GM12801 (cell line): Measurements from ENCODE around the gene TMEM72.

ENCODE experiments used
- TF ChIP-seq, protein P1 (sequence below): IDR thresholded peaks from one replicate; pipeline ENCODE4 v1.5.1; 2011; ENCODE audit warnings: control low read depth; ENCODE audit not compliant: insufficient read length; ENCODE audit errors: extremely low read depth

The TMEM72 gene

DNA sequence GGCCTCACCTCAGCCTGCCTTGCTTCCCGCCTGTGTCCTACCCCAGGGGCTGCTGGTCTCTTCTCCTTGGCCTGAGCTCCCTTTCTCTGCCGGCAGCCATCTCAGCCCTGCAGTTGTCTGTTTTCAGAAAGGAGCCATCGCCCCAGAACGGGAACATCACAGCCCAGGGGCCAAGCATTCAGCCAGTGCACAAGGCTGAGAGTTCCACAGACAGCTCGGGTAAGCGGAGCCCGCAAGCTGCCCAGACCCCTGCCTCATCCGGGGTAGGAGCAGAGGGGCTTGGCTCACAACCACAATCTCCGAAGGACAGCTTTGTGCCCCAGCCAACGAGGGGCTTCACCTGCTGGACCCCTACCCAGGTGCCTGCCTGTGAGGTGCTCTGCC lies 72.8 kb downstream of the TMEM72 start:
- TF ChIP-seq, protein P1, sequence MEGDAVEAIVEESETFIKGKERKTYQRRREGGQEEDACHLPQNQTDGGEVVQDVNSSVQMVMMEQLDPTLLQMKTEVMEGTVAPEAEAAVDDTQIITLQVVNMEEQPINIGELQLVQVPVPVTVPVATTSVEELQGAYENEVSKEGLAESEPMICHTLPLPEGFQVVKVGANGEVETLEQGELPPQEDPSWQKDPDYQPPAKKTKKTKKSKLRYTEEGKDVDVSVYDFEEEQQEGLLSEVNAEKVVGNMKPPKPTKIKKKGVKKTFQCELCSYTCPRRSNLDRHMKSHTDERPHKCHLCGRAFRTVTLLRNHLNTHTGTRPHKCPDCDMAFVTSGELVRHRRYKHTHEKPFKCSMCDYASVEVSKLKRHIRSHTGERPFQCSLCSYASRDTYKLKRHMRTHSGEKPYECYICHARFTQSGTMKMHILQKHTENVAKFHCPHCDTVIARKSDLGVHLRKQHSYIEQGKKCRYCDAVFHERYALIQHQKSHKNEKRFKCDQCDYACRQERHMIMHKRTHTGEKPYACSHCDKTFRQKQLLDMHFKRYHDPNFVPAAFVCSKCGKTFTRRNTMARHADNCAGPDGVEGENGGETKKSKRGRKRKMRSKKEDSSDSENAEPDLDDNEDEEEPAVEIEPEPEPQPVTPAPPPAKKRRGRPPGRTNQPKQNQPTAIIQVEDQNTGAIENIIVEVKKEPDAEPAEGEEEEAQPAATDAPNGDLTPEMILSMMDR: no peak

DNA sequence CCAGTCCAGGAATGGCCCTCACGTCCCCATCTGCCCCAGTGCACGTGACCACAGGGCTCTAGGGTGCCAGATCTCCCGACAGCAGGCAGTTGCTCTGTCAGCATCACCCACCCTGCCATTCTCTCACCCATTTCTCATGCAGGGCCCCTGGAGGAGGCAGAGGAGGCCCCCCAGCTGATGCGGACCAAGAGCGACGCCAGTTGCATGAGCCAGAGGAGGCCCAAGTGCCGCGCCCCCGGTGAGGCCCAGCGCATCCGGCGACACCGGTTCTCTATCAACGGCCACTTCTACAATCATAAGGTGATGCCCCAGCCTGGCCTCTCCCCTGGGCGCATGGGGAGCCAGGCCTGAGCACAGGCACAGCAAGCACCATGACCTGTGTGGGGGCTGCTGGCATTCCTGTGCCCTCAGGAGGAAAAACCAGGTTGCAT lies 73.5 kb downstream of the TMEM72 start:
- TF ChIP-seq, protein P1: no peak

GRCh38 chr10:44985175-44985681 lies 74.1 kb downstream of the TMEM72 start:
- TF ChIP-seq, protein P1: no peak

DNA sequence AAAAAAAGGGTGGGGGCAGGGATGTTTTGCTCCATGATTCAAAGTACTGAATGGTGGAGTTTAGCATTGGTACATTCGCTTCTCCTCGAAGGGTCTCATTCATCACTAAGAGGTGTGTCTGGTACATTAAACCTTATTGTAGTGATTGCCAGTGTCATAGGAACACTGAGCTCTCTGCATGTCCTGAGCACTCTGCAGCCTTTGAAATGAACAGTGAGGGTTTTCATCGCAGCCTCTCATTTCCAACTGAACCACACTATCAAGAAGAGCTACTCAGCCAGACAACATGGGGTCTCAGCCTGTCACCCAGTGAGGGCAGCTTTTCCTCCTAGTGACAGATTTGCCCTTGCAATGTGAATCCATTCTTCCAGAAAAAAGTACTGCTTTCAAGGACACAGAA lies 75.0 kb downstream of the TMEM72 start:
- TF ChIP-seq, protein P1: no peak
